Stimulated activated CD4-positive, alpha-beta T cell treated with anti-CD3 and anti-CD28 coated beads, Interleukin-1b, Interleukin-23, amount 100 ng/mL, for 48 hours (primary cell): ENCODE measurements around the gene MARF1.
"Not testable (repeated sequence)": the region's sequence is repeated elsewhere in the genome, so short reads cannot be mapped to it uniquely, and the experiment has no call there.

ENCODE experiments used
- DNase-seq: peaks from one replicate; pipeline ENCODE4 v3.0.0-alpha.2; 2020

Gene MARF1

DNA sequence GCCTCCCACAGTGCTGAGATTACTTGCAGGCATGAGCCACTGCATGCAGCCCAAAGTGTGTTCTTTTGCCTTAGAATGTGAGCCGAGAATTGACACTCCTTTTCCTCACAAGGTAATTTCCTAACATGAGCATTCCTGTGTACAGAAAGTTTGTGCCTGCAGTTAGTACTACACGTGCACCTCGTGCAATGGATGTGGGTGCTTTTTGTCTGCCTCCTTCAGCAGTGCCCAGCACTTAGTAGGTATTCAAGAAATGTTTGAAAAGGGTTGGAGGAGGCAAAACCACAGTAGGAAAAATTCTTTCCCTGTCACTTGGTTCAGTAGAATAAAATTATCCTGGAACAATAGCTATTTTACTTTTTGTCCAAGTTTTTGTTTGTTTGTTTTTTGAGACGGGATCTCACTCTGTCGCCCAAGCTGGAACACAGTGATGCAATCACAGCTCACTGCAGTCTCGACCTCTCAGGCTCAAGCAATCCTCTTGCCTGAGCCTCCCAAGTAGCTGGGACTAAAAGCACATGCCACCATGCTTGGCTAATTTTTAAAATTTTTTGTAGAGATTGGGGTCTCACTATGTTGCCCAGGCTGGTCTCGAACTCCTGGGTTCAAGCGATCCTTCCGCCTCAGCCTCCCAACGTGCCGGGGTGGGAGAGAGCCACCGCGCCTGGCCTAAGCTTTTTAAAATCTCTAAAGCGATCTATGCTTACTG is 9.5 kb upstream of the MARF1 start:
- DNase-seq: no peak

DNA sequence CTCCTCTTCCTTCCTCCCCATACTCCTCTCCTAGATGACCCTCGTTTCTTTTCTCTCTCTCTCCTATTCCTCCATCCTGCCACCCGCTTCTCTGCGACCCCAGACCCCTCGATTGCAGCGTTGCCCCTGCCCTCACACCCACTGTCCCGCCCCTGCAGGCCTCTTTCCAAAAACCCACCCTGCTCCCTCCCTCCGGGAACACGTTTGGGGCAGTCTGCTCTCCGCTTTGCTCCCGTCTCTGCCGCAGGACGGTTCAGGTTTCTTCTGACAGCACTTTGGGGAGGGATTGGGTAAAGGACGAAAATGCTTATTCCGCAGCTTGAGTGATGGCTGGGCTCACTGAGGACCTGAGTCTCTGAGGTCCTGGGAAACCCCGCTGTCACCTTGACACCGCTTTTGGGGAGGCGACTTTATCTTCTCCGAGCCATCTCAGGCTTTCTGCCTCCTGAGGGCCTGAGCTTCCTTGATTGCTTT is 7.8 kb upstream of the MARF1 start:
- DNase-seq: peak; percentile 35

DNA sequence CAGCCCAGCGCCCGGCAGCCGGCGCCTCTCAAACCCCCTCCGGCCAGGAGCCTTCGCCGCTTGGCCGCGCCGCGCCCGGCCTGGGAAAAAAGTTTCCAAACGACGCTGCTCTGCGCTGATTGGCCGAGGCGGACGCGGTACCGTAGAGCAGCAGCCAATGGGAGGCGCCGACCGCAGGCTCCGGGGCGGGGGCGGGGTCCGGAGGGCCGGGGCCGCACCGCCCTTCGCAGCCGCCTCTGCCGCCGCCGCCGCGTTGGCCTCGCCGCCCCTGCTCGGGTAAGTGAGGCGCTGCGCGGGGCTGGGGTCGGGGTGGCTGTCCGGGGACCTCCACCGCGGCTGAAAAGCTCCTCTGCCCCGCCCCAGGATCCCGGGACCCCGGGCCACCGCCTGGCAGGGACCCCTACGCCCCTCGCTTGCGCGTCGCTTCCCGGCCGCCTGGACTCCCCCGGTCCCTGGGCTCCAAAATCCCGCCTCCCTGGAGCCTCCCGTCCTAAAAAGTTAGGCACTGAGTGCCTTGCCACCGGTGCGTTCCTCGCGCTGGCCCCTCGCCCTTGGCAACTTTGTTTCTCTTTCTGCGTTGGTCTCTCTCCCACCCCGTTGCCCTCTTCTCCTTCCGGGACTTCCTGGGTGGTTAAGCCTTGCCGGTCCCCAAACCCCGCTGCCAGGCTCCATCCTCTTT is 7.2 kb upstream of the MARF1 start, which contains the start of gene NDE1:
NDE1 (plus strand) TSS at position 227 of the 679 bp plus-strand sequence. CDS start 14,534 bp downstream, outside the sequence.
- DNase-seq: peak; percentile 85

DNA sequence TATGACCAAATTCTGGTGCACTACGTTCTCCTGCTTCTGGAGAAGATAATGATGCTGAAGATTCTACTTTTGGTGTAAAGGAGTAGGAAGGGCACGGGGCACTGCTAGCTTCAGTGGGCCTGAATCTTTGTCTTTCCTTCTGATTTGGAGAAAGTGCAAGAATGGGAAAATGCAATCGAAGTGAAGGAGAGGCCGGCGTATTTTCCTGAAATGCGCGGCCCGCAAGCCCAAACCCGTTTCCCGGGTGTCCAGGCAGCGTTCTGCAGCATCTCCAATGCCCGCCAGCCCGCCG is 6.7 kb upstream of the MARF1 start:
- no peak for DNase-seq

DNA sequence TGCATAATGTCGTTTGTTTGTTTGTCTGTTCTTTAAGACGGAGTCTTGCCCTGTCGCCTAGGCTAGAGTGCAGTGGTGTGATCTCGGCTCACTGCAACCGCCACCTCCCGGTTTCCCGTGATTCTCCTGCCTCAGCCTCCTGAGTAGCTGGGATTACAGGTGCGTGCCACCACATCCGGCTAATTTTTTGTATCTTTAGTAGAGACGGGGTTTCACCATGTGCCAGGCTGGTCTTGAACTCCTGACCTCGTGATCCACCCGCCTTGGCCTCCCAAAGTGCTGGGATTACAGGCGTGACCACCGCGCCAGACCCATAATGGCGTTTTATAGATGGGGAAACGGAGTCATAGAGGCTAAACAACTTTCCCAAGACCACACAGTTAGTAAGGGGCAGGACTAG is 6.4 kb upstream of the MARF1 start:
- not testable (repeated sequence) for DNase-seq

DNA sequence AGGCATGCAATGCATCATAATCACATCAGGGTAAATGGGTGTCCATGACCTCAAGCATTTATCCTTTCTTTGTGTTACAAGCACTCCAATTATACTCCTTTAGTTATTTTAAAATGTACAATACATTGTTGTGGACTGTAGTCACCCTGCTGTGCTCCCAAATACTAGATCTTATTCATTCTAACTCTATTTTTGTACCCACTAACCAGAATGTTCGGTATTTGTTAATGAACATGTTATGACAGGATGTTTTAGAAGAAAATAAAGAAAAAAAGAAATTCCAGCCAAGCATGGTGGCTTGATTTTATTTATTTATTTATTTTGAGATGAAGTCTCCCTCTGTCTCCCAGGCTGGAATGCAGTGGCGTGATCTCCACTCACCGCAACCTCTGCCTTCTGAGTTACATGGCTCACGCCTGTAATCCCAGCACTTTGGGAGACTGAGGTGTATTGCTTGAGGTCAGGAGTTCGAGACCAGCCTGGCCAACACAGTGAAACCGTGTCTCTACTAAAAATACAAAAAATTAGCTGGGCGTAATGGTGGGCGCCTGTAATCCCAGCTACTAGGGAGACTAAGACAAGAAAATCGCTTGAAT is 5.3 kb upstream of the MARF1 start:
- DNase-seq: no peak

DNA sequence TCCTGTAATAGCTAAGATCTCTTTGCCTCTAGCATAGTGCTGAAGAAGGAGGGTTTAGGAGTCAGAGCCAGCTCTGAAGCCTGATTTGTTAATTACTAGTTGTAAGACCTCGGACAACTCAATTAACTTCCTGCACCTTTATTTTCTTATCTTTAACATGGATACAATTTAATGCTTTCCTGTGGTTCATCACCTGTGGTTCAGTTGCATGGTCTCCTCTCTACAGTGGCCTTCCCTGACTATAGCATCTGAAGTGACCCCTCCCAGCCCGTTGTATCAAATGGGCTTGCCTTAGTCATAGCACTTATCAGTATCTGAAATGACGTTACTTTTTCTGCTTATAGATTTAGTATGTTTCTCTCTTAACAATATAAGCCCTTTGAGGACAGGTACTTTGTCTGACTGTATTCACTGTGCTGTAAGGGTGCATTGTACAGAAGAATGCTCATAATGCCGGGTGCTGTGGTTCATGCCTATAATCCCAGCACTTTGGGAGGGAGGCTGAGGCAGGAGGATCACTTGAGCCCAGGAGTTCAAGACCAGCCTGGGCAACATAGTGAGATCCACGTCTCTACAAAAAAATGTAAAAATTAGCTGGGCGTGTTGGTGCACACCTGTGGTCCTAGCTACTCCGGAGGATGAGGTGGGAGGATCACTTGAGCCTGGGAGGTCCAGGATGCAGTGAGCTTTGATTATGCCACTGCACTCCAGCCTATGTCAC is 4.5 kb upstream of the MARF1 start:
- no peak for DNase-seq

DNA sequence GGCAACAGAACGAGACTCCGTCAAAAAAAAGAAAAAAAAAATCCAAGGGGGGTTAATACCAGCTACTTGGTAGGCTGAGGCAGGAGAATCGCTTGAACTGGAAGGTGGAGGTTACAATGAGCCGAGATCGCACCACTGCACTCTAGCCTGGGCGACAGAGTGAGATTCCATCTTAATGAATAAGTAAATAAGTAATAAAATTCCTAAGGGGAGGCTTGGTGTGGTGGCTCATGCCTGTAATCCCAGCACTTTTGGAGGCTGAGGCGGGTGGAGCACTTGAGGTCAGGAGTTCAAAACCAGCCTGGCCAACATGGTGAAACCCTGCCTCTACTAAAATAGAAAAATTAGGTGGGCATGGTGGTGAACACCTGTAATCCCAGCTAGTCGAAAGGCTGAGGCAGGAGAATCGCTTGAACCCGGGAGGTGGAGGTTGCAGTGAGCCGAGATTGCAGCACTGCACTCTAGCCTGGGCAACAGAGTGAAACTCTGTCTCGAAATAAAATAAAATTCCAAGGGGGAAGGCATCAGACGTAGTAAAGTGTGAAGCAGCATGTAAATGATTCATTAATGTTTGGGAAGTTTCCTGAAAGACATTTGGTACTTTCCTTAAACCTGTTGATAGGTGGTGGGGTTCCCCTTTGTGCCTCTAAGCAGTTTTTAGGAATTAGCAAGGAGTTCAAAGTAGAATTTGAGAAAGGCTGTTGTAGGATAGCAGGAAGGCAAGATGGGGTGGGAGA is 3.8 kb upstream of the MARF1 start:
- not testable (repeated sequence) for DNase-seq

DNA sequence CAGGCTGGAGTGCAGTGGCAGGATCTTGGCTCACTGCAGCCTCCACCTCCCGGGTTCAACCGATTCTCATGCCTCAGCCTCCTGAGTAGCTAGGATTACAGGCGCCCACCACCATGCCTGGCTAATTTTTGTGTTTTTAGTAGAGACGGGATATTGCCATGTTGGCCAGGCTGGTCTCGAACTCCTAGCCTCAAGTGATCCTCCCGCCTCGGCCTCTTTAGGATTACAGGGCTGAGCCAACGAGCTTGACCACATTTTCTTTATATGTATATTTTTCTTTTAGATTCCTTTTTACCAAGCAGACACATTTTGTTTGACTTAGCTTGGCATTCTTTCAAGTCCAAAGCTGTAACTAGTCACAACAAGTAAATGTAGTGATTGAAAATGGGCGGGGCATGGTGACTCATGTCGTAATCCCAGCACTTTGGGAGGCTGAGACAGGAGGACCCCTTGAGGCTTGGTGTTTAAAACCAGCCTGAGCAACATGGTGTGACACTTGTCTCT is 2.1 kb upstream of the MARF1 start:
- DNase-seq: peak; percentile 60

DNA sequence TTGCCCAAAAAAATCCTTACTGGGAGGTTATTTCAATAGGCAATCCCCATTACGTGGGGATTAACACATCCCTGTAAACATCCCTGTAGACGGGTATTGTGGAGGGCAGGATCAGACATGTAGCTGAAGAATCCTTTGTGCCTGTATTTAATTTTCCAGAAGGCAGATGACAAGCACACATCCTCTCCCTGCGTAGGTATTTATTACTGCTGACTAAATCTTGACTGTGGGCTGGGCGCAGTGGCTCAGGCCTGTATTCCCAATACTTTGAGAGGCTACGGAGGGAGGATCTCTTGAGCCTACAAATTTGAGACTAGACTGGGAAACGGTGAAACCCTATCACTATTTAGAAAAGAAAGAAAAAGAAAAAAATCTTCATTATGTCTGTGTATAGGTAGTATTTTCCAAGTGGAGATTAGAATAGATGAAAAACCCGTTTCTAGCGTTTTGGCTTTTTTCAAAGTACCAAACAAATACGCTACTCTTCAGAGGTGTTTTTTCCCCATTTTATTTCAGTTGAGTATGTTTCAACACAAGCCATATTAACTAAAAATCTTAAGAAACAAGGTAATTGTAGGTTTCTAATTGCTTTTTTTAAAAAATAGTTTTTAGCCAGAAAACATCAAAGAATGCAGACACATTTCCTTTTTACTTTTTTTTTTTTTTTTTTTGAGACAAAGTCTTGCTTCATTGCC is 1.5 kb upstream of the MARF1 start:
- DNase-seq: no peak

DNA sequence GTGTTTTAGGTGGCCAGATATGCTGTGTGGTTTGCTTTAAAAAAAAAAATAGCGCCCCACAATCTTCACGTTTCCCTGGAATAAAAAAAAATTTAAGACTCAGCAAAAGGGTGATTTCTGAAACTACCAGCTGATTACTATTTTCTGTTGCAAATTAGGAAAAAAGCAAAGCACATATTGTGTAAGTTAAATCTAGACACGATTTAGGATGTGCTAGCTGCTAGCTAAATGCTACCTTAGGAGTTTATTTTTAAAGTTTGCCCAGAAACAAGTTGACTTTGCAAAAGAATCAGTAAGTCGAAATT is 944 bp upstream of the MARF1 start:
- DNase-seq: no peak

DNA sequence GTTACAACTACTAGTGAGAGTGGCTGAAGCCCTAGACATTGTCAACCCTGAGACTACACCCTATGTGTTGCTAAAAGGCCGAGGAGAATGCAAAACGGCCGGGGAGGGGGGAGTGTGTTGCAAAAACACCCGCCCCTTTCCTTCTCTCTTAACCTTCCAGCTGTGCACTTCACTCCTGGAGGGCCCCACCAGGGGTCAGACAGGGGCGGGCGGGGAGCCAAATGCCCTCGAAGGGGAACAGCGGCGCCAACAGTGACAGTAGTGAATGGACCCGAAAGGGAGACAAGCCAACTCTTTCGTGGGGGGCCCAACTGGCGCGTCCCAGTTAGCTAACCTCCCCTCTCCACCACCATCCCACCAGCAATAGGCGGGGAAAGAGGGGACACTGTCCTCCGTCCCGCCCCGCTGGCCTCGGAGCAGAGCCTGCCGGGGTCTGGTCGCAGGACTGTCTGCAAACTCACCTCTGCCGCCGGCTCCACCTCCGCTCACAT is 352 bp downstream of the MARF1 start:
- peak; percentile 89 for DNase-seq

DNA sequence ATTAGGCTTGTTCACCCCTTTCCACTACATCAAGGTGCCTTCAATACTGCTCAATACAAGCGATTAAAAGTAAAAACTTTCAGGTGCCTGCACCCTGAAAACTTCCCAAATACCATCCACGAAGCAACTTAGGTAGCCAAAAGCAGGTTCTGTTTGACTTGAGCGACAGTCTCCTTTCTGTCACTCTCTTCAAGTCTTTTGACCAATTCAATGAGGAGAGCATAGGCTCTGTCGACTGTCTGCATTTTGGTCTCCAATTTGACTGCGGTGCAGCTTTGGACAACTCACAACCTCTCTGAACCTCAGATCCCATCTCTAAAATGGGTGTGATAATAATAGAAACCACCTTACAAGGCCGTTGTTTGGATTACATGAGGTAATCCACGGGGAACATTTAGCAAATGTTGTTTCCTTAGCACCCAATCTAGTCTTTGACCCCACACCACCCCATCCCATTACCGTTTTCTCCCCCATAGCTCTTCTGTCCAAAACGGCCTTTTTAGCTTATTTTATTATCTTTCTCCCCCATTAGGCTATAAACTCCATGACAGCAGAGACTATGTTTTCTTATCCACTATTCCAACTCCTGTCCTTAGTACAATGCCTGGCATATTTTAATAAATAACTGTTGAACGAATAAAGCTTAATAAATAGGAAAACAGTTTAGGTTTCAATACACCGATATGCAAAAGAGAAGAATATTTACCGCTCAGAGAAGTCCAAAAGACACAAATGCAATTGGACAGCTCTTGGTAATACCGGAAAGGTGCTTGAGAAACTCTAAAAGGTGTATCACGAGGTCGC is 999 bp downstream of the MARF1 start:
- no peak for DNase-seq

DNA sequence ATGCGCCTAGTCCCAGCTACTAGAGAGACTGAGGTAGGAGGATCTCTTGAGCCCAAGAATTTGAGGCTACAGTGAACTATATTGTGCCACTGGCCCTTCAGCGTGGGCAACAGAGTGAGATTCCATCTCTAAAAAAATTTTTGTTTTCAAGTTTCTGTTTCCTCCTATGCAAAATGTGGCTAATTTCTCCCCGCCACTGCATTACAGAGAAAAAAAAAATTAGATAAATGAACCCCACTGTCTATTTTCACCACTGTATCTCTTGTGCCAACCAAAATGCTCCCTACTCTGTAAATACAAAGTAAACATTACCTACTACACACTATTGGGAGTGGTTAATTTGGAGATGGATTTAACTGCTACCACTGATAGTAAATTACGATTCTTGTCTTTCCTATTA is 2.0 kb downstream of the MARF1 start:
- no peak for DNase-seq

DNA sequence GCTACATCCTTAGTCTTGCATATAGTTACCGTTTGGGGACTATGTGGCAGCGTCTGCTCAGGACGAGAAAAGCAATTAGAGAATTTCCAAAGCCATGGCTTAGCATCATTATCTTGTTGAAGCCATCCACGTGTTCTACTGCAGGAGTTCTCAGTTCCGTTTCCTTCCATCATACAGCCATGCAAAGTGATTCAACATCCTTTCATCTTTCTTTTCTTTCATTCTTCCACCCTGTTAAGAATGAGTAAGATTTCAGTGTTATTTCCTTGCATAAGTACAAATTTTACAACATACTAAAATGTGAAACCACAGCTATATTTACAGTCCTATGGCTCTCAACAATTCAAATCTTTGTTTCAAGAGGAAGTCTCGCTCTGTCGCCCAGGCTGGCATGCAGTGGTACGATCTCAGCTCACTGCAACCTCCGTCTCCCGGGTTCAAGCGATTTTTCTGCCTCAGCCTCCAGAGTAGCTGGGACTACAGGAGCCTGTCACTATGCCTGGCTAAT is 3.8 kb downstream of the MARF1 start:
- peak; percentile 23 for DNase-seq

DNA sequence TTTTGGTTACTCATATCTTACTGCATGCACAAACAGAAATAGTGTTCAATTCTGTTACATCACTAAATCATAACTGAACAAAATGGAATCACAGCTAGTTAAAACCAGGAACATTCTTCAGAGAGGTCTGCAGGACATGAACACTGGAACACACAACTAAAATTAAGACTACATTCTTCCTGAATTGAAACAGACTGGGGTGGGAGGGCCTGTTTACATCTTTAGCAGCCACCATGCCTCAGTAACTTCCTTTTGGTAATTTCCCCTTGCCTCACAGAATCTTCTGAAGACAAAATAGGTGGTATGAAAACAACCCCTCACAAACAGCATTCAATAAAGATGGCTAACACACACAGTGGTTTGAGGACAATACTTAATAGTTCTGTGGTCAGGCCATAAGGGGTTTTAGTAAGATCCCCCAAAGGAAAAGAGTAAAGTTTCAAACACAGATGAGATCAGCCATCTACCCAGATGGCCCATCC is 6.5 kb downstream of the MARF1 start:
- DNase-seq: no peak

DNA sequence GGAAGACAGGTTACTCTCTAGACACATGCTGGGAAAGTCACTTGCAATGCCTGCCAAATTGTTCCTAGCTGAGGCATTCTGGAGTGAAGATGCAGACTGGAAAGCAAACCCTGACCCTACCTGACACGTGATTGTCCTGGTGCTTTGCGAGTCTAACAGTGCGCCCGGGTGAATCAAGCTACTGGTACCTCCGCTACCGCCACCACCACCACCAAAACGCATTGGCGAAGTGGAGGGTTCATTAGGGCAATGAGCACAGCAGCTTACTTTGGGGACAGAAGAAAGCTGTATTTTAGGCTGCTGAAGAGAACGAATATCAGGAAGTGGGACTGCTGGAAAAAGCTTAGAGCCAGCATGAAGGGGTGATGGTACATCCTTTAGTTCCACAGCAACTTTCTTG is 7.0 kb downstream of the MARF1 start:
- no peak for DNase-seq

DNA sequence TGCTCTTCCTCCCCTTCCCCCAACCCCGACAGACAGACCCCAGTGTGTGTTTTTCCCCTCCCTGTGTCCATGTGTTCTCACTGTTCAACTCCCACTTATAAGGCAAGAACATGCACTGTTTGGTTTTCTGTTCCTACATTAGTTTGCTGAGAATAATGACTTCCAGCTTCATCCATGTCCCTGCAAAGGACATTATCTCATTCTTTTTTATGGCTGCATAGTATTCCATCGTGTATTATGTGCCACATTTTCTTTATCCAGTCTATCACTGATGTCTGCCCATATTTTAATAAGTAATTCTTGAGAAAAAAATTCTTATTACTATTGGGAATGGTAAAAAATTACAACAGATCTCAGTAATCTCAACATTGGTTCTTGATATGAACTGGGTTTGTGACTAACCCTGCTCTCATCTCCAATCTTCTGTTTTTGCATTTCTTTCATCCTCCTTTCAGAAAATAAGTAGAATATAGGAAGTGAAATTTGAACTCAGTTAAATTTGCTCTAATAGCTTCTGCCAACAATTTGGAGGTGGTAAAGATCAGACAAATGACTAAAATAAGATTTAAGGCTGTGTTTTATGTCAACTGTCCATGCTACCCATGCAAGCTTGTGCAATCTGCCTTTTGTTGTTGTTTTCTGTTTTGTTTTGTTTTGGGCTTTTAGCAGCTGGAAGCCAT is 11.1 kb downstream of the MARF1 start:
- no peak for DNase-seq

DNA sequence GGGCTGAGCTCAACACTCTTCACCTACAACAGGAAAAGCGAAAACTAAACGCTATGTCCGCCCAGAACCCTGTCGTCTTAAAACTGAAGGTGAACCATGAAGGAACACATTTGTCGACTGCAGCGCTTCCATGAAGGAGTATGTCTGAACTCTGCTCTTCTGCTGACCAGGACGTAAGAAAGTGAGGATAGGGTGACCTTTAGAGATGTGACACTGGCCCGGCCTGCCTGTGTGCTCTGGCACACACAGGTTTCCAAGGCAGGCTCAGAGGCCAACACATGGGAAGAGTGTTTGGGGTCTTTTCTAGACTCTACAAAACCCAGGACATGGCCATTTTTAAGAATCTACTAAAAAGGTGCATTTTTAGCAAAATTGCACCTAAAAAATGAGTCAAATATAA is 21.1 kb downstream of the MARF1 start:
- no peak for DNase-seq

DNA sequence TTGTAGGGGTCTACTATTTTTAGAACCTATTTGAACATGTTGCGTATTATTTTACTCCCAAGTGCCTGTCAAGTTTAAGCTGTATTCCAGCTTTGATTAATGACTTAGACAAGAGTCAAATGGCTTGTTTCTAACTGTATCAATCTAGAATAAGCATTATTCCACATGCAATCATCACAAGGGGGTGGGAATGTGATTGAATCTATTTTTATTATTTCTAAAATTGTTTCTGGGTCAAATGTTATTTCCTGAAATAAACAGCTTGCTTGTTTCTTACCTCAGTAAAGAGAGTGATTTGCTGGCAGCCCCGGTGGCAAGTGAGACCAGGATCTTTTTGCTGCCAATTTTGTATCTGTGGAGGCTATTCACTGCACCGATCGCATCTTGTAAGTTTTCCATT is 21.5 kb downstream of the MARF1 start:
- no peak for DNase-seq
